ENCODE measurements around the gene ZNF519.
"Not testable (repeated sequence)": the region's sequence is repeated elsewhere in the genome, so short reads cannot be mapped to it uniquely, and the experiment has no call there.

- TF ChIP-seq POLR2AphosphoS5, CTCF, POLR2A (IDR thresholded peaks at IDR 0.05): not testable (repeated sequence)
Observed at GRCh38 chr18:14149121-14149850, 17.1 kb upstream of the ZNF519 start.
